GM18502 (cell line): ENCODE results near the gene KMT2C.
"Not testable (repeated sequence)": the region's sequence is repeated elsewhere in the genome, so short reads cannot be mapped to it uniquely, and the experiment has no call there.

Experiments
- ATAC-seq: cut with Tn5 transposase; IDR thresholded peaks from one replicate; pipeline ENCODE4 v1.9.1; 2021; ENCODE audit warnings: mild to moderate bottlenecking; ENCODE audit not compliant: unreplicated experiment, poor library complexity

Gene KMT2C

GRCh38 chr7:152365982-152366603 lies 69.7 kb downstream of the KMT2C start:
- no peak for ATAC-seq

- no peak for ATAC-seq
Measured at GRCh38 chr7:152363798-152364197, 72.0 kb downstream of the KMT2C start.

GRCh38 chr7:152362128-152362926 lies 73.5 kb downstream of the KMT2C start:
- ATAC-seq, result no peak

GRCh38 chr7:152355474-152356057 lies 80.2 kb downstream of the KMT2C start:
- no peak for ATAC-seq

- ATAC-seq, result no peak
Measured at GRCh38 chr7:152354061-152354460, 81.7 kb downstream of the KMT2C start.

GRCh38 chr7:152353281-152353680 lies 82.5 kb downstream of the KMT2C start:
- ATAC-seq, result not testable (repeated sequence)

- not testable (repeated sequence) for ATAC-seq
Measured at GRCh38 chr7:152351747-152352146, 84.1 kb downstream of the KMT2C start.

- no peak for ATAC-seq
Measured at GRCh38 chr7:152351168-152351567, 84.6 kb downstream of the KMT2C start.

- ATAC-seq, result no peak
Measured at GRCh38 chr7:152347888-152348287, 87.9 kb downstream of the KMT2C start.

- ATAC-seq, result peak; percentile 50
Measured at GRCh38 chr7:152344253-152344652, 91.5 kb downstream of the KMT2C start.

GRCh38 chr7:152342796-152343195 lies 93.0 kb downstream of the KMT2C start:
- no peak for ATAC-seq

GRCh38 chr7:152341914-152342236 lies 93.9 kb downstream of the KMT2C start:
- no peak for ATAC-seq

- peak; percentile 57 for ATAC-seq
Measured at GRCh38 chr7:152341039-152341913, 94.5 kb downstream of the KMT2C start.

GRCh38 chr7:152340161-152340560 lies 95.6 kb downstream of the KMT2C start:
- ATAC-seq, result no peak

GRCh38 chr7:152338561-152338960 lies 97.2 kb downstream of the KMT2C start:
- ATAC-seq, result no peak

- ATAC-seq, result peak; percentile 63
Measured at GRCh38 chr7:152336754-152337368, 98.9 kb downstream of the KMT2C start.

- ATAC-seq, result peak; percentile 51
Measured at GRCh38 chr7:152335900-152336571, 99.8 kb downstream of the KMT2C start.

- no peak for ATAC-seq
Measured at GRCh38 chr7:152333134-152333533, 102.7 kb downstream of the KMT2C start.

GRCh38 chr7:152330827-152331226 lies 105.0 kb downstream of the KMT2C start:
- ATAC-seq, result no peak

GRCh38 chr7:152329469-152329868 lies 106.3 kb downstream of the KMT2C start:
- no peak for ATAC-seq
